IMR-90 (cell line): ENCODE results near the gene LGALS9. TPM values are rescaled to one million over a fixed set of nuclear protein-coding genes. Genes with fewer than 3 reads are reported as not detected.

Experiments
- ATAC-seq: fragments of 200-7000 bp; cut with Tn5 transposase; 2 replicates; pipeline ENCODE4 v1.9.1; 2020; ENCODE audit warnings: low read depth, mild to moderate bottlenecking, moderate library complexity
- BruUV-seq: library from RNA; stranded (reverse); fragments of 400-500 nt; replicated peaks from 2 replicates; lab custom pipeline; 2021; lab: Mats Ljungman, UMichigan
- CTCF ChIA-PET: fragments of 300-600 bp; formaldehyde crosslinking; extraction: SDS; loops from one replicate; lab custom pipeline; 2021; ENCODE audit warnings: antibody characterized with exemption; lab: Yijun Ruan, JAX
- POLR2A ChIA-PET: fragments of 300-600 bp; sonication (Branson Sonifier 250); formaldehyde crosslinking; loops from one replicate; lab custom pipeline; 2022; ENCODE audit warnings: antibody characterized with exemption; ENCODE audit not compliant: unreplicated experiment; lab: Charles Lee
- DNase-seq: peaks from one replicate; pipeline ENCODE4 v3.0.0; 2013
- H2AFZ ChIP-seq: replicated peaks from 2 replicates; pipeline ENCODE3; 2013; ENCODE audit warnings: low read length, mild to moderate bottlenecking; ENCODE audit not compliant: poor library complexity
- H2AK5ac ChIP-seq: 2 replicates; pipeline ENCODE4 v1.6.1; 2013; ENCODE audit warnings: low read depth, low read length, inconsistent platforms
- H2AK9ac ChIP-seq: replicated peaks from 2 replicates; pipeline ENCODE3; 2013; ENCODE audit warnings: mild to moderate bottlenecking, low read depth, low read length, moderate library complexity; ENCODE audit not compliant: poor library complexity
- H2BK120ac ChIP-seq: 2 replicates; pipeline ENCODE4 v1.6.1; 2013; ENCODE audit warnings: low read depth, low read length, inconsistent platforms
- H2BK15ac ChIP-seq: 3 replicates; pipeline ENCODE4 v1.6.1; 2013; ENCODE audit warnings: low read depth, low read length, inconsistent platforms
- H2BK20ac ChIP-seq: 2 replicates; pipeline ENCODE4 v1.6.1; 2013; ENCODE audit warnings: low read depth, mild to moderate bottlenecking, inconsistent platforms, low read length, moderate library complexity
- H2BK5ac ChIP-seq: 2 replicates; pipeline ENCODE4 v1.6.1; 2013; ENCODE audit warnings: mild to moderate bottlenecking, low read depth, low read length, inconsistent platforms; ENCODE audit not compliant: poor library complexity, severe bottlenecking
- H3K14ac ChIP-seq: replicated peaks from 2 replicates; pipeline ENCODE4 v1.6.1; 2013; ENCODE audit warnings: low read depth, low read length, inconsistent platforms
- H3K18ac ChIP-seq: 2 replicates; pipeline ENCODE4 v1.6.1; 2013; ENCODE audit warnings: low read depth, low read length, control low read depth
- H3K23ac ChIP-seq: 2 replicates; pipeline ENCODE4 v1.6.1; 2013; ENCODE audit warnings: low read depth, low read length, inconsistent platforms
- H3K27ac ChIP-seq: 2 replicates; pipeline ENCODE4 v1.5.1; 2013; ENCODE audit warnings: mild to moderate bottlenecking, control low read depth, low read length; ENCODE audit not compliant: insufficient read depth
- H3K27me3 ChIP-seq: 2 replicates; pipeline ENCODE4 v1.6.1; 2013; ENCODE audit warnings: low read length; ENCODE audit not compliant: control insufficient read depth, insufficient read depth
- H3K36me3 ChIP-seq: 2 replicates; pipeline ENCODE4 v1.6.1; 2013; ENCODE audit warnings: low read length, mixed read lengths; ENCODE audit not compliant: control insufficient read depth, insufficient read depth
- H3K4ac ChIP-seq: 2 replicates; pipeline ENCODE4 v1.6.1; 2013; ENCODE audit warnings: low read depth, low read length, inconsistent platforms
- H3K4me1 ChIP-seq: 2 replicates; pipeline ENCODE4 v1.6.1; 2013; ENCODE audit warnings: low read length, mixed read lengths; ENCODE audit not compliant: control insufficient read depth, insufficient read depth
- H3K4me2 ChIP-seq: 2 replicates; pipeline ENCODE4 v1.6.1; 2013; ENCODE audit warnings: low read depth, mild to moderate bottlenecking, control low read depth, low read length, moderate library complexity
- H3K4me3 ChIP-seq: 2 replicates; pipeline ENCODE4 v1.5.1; 2013; ENCODE audit warnings: low read depth, mild to moderate bottlenecking, control low read depth, low read length, moderate library complexity; ENCODE audit not compliant: insufficient read depth
- H3K56ac ChIP-seq: 2 replicates; pipeline ENCODE4 v1.6.1; 2013; ENCODE audit warnings: low read length, inconsistent platforms; ENCODE audit not compliant: insufficient read depth; ENCODE audit errors: extremely low read depth
- H3K79me1 ChIP-seq, 2 experiments: 2 replicates each; pipeline ENCODE4 v1.6.1; 2013; ENCODE audit warnings: low read length in 2 of 2, inconsistent platforms in 1 of 2, low read depth in 1 of 2
- H3K9ac ChIP-seq: 2 replicates; pipeline ENCODE4 v1.6.1; 2013; ENCODE audit warnings: low read depth, low read length, control low read depth
- H3K9me1 ChIP-seq: 2 replicates; pipeline ENCODE4 v1.6.1; 2013; ENCODE audit warnings: low read length, inconsistent platforms; ENCODE audit not compliant: insufficient read depth
- H3K9me3 ChIP-seq: 2 replicates; pipeline ENCODE4 v1.6.1; 2013; ENCODE audit warnings: low read length; ENCODE audit not compliant: control insufficient read depth, insufficient read depth
- H4K20me1 ChIP-seq: 2 replicates; pipeline ENCODE4 v1.6.1; 2013; ENCODE audit warnings: low read length, inconsistent platforms; ENCODE audit not compliant: insufficient read depth
- H4K5ac ChIP-seq: 2 replicates; pipeline ENCODE4 v1.6.1; 2013; ENCODE audit warnings: mild to moderate bottlenecking, low read depth, low read length, control low read depth
- H4K8ac ChIP-seq, 2 experiments: 2 replicates each; pipeline ENCODE4 v1.6.1; 2013; ENCODE audit warnings: low read depth in 2 of 2, low read length in 2 of 2, control low read depth in 1 of 2, inconsistent platforms in 1 of 2
- H4K91ac ChIP-seq: 2 replicates; pipeline ENCODE4 v1.6.1; 2013; ENCODE audit warnings: low read depth, low read length, inconsistent platforms; ENCODE audit not compliant: insufficient read depth
- BHLHE40 ChIP-seq: fragments of 150-350 bp; IDR thresholded peaks from 2 replicates; pipeline ENCODE4 v1.6.1; 2016; ENCODE audit warnings: mild to moderate bottlenecking, low read depth, low read length
- CEBPB ChIP-seq: IDR thresholded peaks from 2 replicates; pipeline ENCODE4 v1.6.1; 2012; ENCODE audit warnings: low read depth, low read length, improper control_type of control experiment
- CHD1 ChIP-seq: IDR thresholded peaks from 2 replicates; pipeline ENCODE4 v1.6.1; 2012; ENCODE audit warnings: low read depth, low read length, improper control_type of control experiment
- CTCF ChIP-seq: conservative IDR thresholded peaks from 2 replicates; pipeline ENCODE4 v1.5.1; 2012; ENCODE audit warnings: mild to moderate bottlenecking, low read depth, low read length, improper control_type of control experiment
- ELK1 ChIP-seq: fragments of 150-350 bp; IDR thresholded peaks from 2 replicates; pipeline ENCODE4 v1.6.1; 2016; ENCODE audit warnings: low read depth, mild to moderate bottlenecking, low read length, moderate library complexity, borderline replicate concordance
- FOS ChIP-seq: fragments of 150-350 bp; IDR thresholded peaks from 2 replicates; pipeline ENCODE4 v1.6.1; 2016; ENCODE audit warnings: low read depth, low read length
- MAFK ChIP-seq: IDR thresholded peaks from 2 replicates; pipeline ENCODE4 v1.6.1; 2012; ENCODE audit warnings: low read depth, low read length, improper control_type of control experiment
- MAZ ChIP-seq: IDR thresholded peaks from 2 replicates; pipeline ENCODE4 v1.6.1; 2012; ENCODE audit warnings: low read depth, mild to moderate bottlenecking, low read length, improper control_type of control experiment, moderate library complexity, borderline replicate concordance
- MXI1 ChIP-seq: IDR thresholded peaks from 2 replicates; pipeline ENCODE4 v1.6.1; 2012; ENCODE audit warnings: low read depth, mild to moderate bottlenecking, low read length, moderate library complexity, borderline replicate concordance
- NFE2L2 ChIP-seq: fragments of 150-350 bp; IDR thresholded peaks from 2 replicates; pipeline ENCODE4 v1.6.1; 2016; ENCODE audit warnings: low read depth, mild to moderate bottlenecking, low read length
- RAD21 ChIP-seq: IDR thresholded peaks from 2 replicates; pipeline ENCODE4 v1.6.1; 2012; ENCODE audit warnings: low read length, improper control_type of control experiment
- RCOR1 ChIP-seq: IDR thresholded peaks from 2 replicates; pipeline ENCODE4 v1.6.1; 2012; ENCODE audit warnings: mild to moderate bottlenecking, low read length, improper control_type of control experiment; ENCODE audit not compliant: insufficient replicate concordance
- RFX5 ChIP-seq: IDR thresholded peaks from 2 replicates; pipeline ENCODE4 v1.8.0; 2012; ENCODE audit warnings: low read depth, mild to moderate bottlenecking, low read length, moderate library complexity
- WGBS, 2 experiments: methylation state at CpG; one replicate each; pipeline versions ENCODE4 v1.1.5 to v1.1.7; 2013; ENCODE audit warnings: missing lambda C conversion rate in 2 of 2; ENCODE audit not compliant: insufficient read length in 1 of 2; ENCODE audit errors: extremely low coverage in 2 of 2; 5-methylcytosine and 5-hydroxymethylcytosine counted together
- dilution Hi-C: fragments of 300-500 bp; cut with HindIII; formaldehyde crosslinking; loops from one replicate; pipeline ENCODE4 v1.14.3; 2018; ENCODE audit warnings: low sequenced_read_pairs; ENCODE audit not compliant: unreplicated experiment
- in situ Hi-C: fragments of 300-500 bp; cut with MboI; formaldehyde crosslinking; loops from 3 replicates; pipeline ENCODE4 v1.14.3; 2019; ENCODE audit warnings: low sequenced_read_pairs, inconsistent platforms, mixed read lengths
- intact Hi-C: fragments of 100-400 bp; cut with micrococcal nuclease; formaldehyde crosslinking; loops from 2 replicates; pipeline ENCODE4 v1.10.0; 2022
- polyA plus RNA-seq, 3 experiments: library from polyadenylated mRNA; depleted of rRNA; stranded (reverse); fragments of >200 nt; gene quantifications; 2 replicates each; pipeline ENCODE4 v1.2.3, GENCODE V29; 2012; ENCODE audit warnings: low replicate concordance in 1 of 3
- total RNA-seq: library from RNA; depleted of rRNA; stranded (reverse); fragments of >200 nt; gene quantifications from 2 replicates; pipeline ENCODE4 v1.2.3, GENCODE V29; 2012
- TF ChIP-seq, protein P1 (sequence below): fragments of 150-350 bp; IDR thresholded peaks from 2 replicates; pipeline ENCODE4 v1.6.1; 2017; ENCODE audit warnings: mild to moderate bottlenecking, antibody characterized with exemption, low read length, low read depth

The LGALS9 gene
- total and polyA plus RNA-seq, 2 of the 4 experiments (the other 2 are of a cell fraction) = 0.54 to 2.5 TPM

- no TSS peak for BruUV-seq
Observed at GRCh38 chr17:27593232-27593856, 37.6 kb upstream of the LGALS9 start.

More at GRCh38 chr17:27593232-27593856, 37.6 kb upstream of the LGALS9 start:
- no peaks in the 10 kb centered on the region for H3K9me3 ChIP-seq
- TF ChIP-seq CHD1 (no peak), MAZ (no peak), FOS (no peak), ELK1 (no peak), CEBPB (no peak), MXI1 (no peak), MAFK (no peak), CTCF (no peak), RCOR1 (no peak), BHLHE40 (no peak), RAD21 (no peak), RFX5 (no peak), NFE2L2 (no peak)
- TF ChIP-seq, protein P1, sequence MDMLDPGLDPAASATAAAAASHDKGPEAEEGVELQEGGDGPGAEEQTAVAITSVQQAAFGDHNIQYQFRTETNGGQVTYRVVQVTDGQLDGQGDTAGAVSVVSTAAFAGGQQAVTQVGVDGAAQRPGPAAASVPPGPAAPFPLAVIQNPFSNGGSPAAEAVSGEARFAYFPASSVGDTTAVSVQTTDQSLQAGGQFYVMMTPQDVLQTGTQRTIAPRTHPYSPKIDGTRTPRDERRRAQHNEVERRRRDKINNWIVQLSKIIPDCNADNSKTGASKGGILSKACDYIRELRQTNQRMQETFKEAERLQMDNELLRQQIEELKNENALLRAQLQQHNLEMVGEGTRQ = no peak
- ATAC-seq = no peak
- H4K8ac ChIP-seq = no peak overlapping the region
- DNase-seq = no peak
- peaks cover 7% of the 10 kb centered on the region for H3K9me1 ChIP-seq
- H2AK9ac ChIP-seq = no peak overlapping the region
- WGBS, 2 experiments = 91% methylated on average over 5 of the region's 9 CpGs; no CpG with 5 or more reads in 1 of the 2 experiments
- H3K4me3 ChIP-seq = no peak overlapping the region
- no peak overlapping the region for H2AFZ ChIP-seq
- no peaks in the 10 kb centered on the region; the same call in 1 of the 2 replicates for H3K4me1 ChIP-seq
- no peak overlapping the region for H2BK20ac ChIP-seq
- CTCF ChIA-PET = no interaction called here
- no peak overlapping the region for H2BK120ac ChIP-seq
- H2BK15ac ChIP-seq = no peak overlapping the region
- no peak overlapping the region for H3K56ac ChIP-seq
- H3K23ac ChIP-seq = no peak overlapping the region
- H3K79me1 ChIP-seq = peaks cover 9 to 23% of the 10 kb centered on the region in 2 experiments; a peak in 3 of 4 replicates
- H4K20me1 ChIP-seq = no peaks in the 10 kb centered on the region
- H3K36me3 ChIP-seq = peaks cover 91% of the 10 kb centered on the region
- no peak overlapping the region for H3K9ac ChIP-seq
- no peak overlapping the region for H4K91ac ChIP-seq
- no peak overlapping the region for H3K4me2 ChIP-seq
- no peak overlapping the region for H3K18ac ChIP-seq
- POLR2A ChIA-PET = no interaction called here
- no peak overlapping the region for H4K5ac ChIP-seq
- H3K4ac ChIP-seq = no peak overlapping the region
- H2AK5ac ChIP-seq = no peak overlapping the region
- no peak overlapping the region for H3K14ac ChIP-seq
- dilution Hi-C loops (no loop called here), intact Hi-C loops (no loop called here), in situ Hi-C loops (loop anchor here (10.0 kb wide), 1 partner anchor 349 kb away; no protein-coding TSS in a partner anchor)
- H2BK5ac ChIP-seq = no peak overlapping the region
- H3K27me3 ChIP-seq = no peaks in the 10 kb centered on the region
- no peak overlapping the region for H3K27ac ChIP-seq
